ENCODE data around the gene SPATC1L.

Gene SPATC1L

DNA sequence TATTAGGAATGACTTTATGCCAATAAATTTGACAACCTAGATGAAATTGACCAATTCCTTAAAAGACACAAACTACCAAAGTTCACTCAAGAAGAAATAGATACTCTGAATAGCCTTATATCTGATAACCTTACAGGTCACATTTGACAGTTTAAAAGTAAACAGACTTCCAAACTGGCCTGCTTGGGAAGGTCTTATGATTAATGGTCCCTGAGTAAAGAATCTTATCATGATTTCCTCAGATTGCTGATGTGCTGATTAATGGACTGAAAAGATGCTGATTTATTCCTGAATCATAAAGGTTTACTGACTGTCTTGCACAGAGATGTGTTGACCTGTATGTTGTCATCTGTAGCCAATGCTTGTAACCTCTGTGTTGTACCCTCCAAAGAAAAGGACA is 19.2 kb downstream of the SPATC1L start:
- no peak overlapping the region for H3K27ac ChIP-seq
- TF ChIP-seq, protein P1, sequence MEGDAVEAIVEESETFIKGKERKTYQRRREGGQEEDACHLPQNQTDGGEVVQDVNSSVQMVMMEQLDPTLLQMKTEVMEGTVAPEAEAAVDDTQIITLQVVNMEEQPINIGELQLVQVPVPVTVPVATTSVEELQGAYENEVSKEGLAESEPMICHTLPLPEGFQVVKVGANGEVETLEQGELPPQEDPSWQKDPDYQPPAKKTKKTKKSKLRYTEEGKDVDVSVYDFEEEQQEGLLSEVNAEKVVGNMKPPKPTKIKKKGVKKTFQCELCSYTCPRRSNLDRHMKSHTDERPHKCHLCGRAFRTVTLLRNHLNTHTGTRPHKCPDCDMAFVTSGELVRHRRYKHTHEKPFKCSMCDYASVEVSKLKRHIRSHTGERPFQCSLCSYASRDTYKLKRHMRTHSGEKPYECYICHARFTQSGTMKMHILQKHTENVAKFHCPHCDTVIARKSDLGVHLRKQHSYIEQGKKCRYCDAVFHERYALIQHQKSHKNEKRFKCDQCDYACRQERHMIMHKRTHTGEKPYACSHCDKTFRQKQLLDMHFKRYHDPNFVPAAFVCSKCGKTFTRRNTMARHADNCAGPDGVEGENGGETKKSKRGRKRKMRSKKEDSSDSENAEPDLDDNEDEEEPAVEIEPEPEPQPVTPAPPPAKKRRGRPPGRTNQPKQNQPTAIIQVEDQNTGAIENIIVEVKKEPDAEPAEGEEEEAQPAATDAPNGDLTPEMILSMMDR (conservative IDR thresholded peaks at IDR 0.05) = no peak

DNA sequence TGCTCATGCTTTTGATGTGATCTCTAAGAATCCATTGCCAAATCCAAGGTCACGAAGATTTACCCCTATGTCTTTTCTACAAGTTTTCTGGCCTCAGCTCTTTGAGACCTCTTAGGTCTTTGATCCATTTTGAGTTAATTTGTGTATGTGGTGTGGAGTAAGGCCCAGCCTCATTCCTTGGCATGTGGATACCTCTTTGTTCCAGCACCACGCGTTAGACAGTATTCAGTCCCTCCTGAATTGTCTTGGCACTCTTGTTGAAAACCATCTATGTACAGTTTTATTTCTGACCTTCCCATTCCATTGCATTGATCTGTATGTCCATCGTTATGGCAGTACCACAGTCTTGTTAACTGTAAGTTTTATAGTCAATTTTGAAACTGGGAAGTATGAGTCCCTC is 20.9 kb downstream of the SPATC1L start:
- TF ChIP-seq, protein P1 (conservative IDR thresholded peaks at IDR 0.05) = no peak
- H3K27ac ChIP-seq = no peak overlapping the region

DNA sequence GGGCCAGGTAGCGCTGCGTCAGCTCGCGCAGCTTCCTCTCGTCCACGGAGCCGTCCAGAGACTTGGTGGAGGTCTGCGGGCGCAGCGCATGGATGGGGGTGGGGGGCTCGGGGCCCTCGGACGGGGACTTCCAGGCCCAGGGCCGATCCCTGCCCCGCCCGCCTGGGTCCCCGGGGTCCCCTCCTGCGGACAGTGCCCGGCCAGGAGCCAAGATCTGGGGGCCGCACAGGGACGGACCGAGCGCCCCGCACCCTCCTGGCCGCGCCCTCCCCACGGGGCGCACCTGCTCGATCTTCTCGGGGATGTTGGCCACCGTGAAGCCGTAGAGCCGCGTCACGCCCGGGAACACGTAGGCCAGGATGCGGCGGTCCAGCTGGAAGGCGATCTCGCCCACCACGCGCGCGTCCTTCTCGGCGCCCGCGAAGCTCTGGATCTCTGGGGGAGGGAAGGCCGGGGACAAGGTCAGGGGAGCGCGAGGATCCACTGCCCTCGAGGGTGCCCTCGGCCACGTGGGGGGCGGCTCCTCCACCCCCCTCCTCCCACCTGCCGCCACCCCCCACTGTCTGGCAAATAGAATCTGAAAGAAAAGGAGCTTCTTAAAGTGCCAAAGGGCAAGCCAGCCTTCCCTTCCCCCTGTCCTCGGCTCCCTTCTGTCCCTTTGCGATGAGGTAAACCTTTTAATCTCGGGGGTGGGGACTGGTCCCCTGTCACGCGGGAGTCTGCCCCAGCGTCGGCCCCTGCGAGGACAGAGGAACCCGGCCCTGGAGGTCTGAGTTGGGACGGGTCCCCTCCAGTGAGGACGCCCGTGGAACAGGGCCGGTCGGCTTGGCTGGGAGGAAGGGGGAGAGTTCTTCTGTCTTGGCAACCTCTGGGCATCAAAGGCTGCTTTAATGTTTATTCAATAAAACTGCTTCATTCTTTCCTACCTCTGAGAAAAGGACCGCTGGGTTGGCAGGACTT is 22.3 kb downstream of the SPATC1L start:
- TF ChIP-seq, protein P1 (conservative IDR thresholded peaks at IDR 0.05) = no peak
- peak overlapping the region; percentile 70 for H3K27ac ChIP-seq

DNA sequence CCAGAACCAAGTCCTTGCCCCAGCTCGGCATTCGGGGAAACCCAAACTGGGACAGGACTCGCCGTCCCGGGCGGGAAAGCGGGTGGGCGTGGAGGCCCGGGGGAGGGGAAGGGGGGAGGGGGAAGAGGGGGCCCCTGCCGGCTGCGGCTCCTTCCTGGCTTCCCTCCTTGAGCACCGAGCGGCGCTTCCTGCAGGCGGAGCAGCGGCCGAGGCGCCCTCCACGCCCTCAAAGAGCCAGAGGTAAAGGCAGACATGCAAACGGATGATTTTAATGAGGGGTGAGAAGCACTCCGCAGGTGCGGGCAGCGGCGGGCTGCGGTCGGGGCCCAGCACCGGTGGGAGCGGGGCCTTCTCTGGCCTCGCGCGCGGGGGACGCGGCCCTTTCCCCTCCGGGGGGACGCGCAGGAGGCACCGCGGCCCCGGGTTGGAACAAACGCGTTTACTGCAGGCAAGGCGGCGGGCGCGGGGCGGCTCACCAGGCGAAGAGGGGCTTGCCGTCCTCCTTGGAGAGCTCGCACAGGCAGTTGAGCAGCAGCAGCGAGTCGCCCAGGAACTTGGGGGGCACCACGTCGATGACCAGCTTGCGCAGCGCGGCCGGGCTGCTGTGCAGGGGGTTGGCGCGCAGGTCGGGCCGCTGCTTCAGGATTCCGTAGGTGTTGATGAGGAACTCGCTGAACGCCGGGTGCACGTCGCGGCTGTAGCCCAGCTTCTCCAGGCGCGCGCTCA is 23.2 kb downstream of the SPATC1L start:
- TF ChIP-seq, protein P1 (conservative IDR thresholded peaks at IDR 0.05) = no peak
- H3K27ac ChIP-seq = peak overlapping the region; percentile 70

DNA sequence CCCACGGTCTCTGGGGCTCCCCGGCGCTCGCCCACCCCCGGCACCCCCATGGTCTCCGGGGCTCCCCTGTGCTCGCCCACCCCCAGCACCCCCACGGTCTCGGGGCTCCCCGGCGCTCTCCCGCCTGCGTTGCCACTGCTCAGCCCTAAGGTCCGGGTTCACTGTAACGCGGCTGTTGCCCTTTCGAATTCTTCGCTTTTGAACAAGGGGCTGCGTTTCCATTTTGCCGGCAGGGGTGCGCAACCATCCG is 23.7 kb downstream of the SPATC1L start:
- no peak overlapping the region for H3K27ac ChIP-seq
- TF ChIP-seq, protein P1 (conservative IDR thresholded peaks at IDR 0.05) = no peak

DNA sequence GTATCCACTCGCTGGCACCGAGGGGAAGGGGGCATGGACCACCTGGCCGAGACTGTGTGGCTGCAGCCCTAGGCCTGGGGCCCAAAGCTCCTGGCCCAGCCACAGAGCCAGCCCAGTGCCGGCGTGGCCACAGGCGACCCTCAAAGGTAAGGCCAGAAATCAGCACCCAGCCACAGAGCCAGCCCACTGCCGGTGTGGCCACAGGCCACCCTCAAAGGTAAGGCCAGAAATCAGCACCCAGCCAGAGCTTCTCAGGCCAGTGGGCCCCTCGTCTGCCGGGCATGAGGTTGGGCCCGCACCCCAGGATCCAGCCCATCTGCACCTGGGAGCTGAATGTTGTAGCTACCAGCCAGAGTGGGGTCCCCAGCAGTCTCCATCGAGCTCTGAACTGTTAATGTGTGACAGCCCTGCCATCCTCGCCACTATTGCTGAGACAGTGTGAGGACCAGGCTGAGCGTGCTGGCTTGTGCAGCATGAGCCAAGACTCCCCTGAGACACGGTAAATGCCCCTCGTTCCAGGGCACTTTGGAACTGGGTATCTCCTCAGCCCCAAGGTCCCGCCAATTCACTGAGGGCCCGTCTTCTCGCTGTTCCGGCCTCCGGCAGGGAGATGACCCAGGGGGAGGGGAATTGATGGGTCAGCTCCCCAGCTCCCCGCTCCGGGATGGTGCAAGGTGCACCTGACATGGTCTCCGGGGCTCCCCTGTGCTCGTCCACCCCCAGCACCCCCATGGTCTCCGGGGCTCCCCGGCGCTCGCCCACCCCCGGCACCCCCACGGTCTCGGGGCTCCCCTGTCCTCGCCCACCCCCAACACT is 24.2 kb downstream of the SPATC1L start:
- TF ChIP-seq, protein P1 (conservative IDR thresholded peaks at IDR 0.05) = no peak
- H3K27ac ChIP-seq = no peak overlapping the region

DNA sequence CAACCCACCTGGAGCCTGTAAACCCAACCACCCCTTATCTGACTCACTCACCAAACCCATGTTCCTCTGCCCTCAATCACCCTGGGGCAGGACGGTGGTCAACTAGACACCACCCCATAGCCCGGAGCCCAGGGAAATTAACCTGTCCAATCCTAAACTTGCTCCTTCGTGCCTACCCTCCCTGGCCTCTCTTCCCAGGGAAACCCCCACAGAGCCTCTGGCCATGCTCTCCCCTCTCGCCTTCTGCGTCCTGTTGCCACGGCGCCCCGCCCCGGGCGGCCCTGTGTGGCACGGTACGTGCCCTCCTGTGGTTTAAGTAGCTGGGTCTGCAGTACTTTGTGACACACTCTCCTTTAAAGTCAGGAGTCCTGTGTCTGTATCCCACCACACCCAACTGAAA is 24.9 kb downstream of the SPATC1L start:
- H3K27ac ChIP-seq = no peak overlapping the region
- TF ChIP-seq, protein P1 (conservative IDR thresholded peaks at IDR 0.05) = no peak
